H1 (cell line): ENCODE data around the gene RPL28. TPM values are rescaled to one million over a fixed set of nuclear protein-coding genes. Genes with fewer than 3 reads are reported as not detected.

Experiments
- ATF3 ChIP-seq: IDR thresholded peaks from 2 replicates; pipeline ENCODE4 v1.6.1; 2011; ENCODE audit warnings: low read depth, mild to moderate bottlenecking, low read length; ENCODE audit not compliant: insufficient read depth
- polyA plus RNA-seq, 7 experiments: library from polyadenylated mRNA; depleted of rRNA in 3 of 7; stranded (reverse) in 5 of 7; unstranded in 2 of 7; fragments of >200 nt in 5 of 7; fragments of 200-250 nt in 2 of 7; gene quantifications; 1 replicate in 5 of 7; 2 replicates in 1 of 7; 4 replicates in 1 of 7; pipeline versions ENCODE4 v1.2.1 to v1.2.3, GENCODE V29; 2011 to 2013; ENCODE audit warnings: missing spikeins in 2 of 7, mixed read lengths in 2 of 7
- total RNA-seq: library from RNA; stranded (reverse); fragmentation: NEBNext Ultra II Directional; extraction: Animal tissue kit (Norgen Biotek cat#: 25700); gene quantifications from 2 replicates; pipeline ENCODE4 v1.2.1, GENCODE V29; 2021

Gene RPL28
- total and polyA plus RNA-seq, 2 of the 8 experiments (the other 6 are each of a cell fraction or from before 2014, with no cell fraction given), result 2,123 to 8,402 TPM

- TF ChIP-seq ATF3, result no peak
These were observed 60.3 kb downstream of the RPL28 start (continued) for GRCh38 chr19:55446060-55446459.
